ENCODE results near the gene PANX2. TPM values are rescaled to one million over a fixed set of nuclear protein-coding genes. Genes with fewer than 3 reads are reported as not detected.
A peak's percentile ranks its signal among the peaks of the same experiment; 100 is the strongest.

The PANX2 gene
- total and polyA plus RNA-seq, 9 donors = 0.27 to 5.6 (median 2.3) TPM

GRCh38 chr22:50182176-50183081 lies 11.9 kb downstream of the PANX2 start:
- 85 to 87% (median 87%) methylated on average over 28 to 31 of the region's 31 CpGs for WGBS, 3 donors
- H3K4me3 ChIP-seq = no peak overlapping the region
- H3K27ac ChIP-seq = no peak overlapping the region
- H3K9me3 ChIP-seq = no peaks in the 10 kb centered on the region
- peak; percentile 12 to 47 (median 43) for DNase-seq
- no peaks in the 10 kb centered on the region for H3K36me3 ChIP-seq
- no peaks in the 10 kb centered on the region for H3K27me3 ChIP-seq
- intact Hi-C loops (cut with DNase I) = no loop called here
- H3K4me1 ChIP-seq (ENCODE audit: insufficient read depth) = peaks cover 9% of the 10 kb centered on the region
- TF ChIP-seq, protein P1, sequence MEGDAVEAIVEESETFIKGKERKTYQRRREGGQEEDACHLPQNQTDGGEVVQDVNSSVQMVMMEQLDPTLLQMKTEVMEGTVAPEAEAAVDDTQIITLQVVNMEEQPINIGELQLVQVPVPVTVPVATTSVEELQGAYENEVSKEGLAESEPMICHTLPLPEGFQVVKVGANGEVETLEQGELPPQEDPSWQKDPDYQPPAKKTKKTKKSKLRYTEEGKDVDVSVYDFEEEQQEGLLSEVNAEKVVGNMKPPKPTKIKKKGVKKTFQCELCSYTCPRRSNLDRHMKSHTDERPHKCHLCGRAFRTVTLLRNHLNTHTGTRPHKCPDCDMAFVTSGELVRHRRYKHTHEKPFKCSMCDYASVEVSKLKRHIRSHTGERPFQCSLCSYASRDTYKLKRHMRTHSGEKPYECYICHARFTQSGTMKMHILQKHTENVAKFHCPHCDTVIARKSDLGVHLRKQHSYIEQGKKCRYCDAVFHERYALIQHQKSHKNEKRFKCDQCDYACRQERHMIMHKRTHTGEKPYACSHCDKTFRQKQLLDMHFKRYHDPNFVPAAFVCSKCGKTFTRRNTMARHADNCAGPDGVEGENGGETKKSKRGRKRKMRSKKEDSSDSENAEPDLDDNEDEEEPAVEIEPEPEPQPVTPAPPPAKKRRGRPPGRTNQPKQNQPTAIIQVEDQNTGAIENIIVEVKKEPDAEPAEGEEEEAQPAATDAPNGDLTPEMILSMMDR (IDR thresholded peaks at IDR 0.05) = no peak
- no peak for TF ChIP-seq EP300 (IDR thresholded peaks at IDR 0.05)
- no peak for TF ChIP-seq POLR2A (IDR thresholded peaks at IDR 0.05)

DNA sequence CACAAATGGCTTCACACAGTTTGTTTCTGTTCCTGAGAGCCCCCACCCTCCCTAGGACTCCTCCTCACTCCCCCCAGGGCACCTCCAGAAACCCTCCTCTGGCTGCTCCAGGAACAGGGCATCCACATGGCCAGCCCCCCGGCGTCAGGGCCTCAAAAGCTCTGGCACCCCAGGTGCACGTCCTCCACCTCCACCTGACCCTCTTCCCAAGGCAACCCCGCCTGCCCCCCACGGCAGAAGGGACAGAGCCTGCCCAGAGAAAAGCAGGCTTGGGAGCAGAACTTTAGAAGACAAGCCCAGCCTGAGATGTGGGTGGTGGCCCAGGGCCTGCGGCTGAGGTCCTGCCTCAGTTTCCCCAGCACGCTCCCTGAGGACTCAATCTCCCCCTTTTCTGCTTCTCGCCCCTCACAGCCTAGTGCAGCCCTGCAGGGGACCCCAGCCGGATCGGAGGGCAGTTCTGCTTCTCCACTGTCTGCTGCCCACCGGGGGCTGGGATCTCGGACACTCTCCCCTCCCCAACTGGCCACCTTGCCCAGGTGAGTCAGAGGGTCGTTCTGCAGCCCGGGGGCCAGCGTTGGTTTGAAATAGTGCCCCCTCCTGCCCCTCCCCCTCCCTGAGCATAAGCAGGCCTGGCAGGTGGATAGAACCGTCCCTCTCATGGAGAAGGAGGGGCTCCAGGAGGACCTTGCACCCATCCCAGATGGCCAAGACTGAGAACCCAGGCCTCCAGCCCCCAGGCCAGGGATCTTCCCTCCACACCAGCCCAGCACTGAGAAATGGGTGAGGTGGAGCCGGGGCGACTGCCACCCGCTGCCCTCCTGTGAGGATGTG lies 12.8 kb downstream of the PANX2 start:
- H3K4me1 ChIP-seq (ENCODE audit: insufficient read depth) = peaks cover 9% of the 10 kb centered on the region
- no peaks in the 10 kb centered on the region for H3K9me3 ChIP-seq
- intact Hi-C loops (cut with DNase I) = no loop called here
- peak overlapping the region in 1 of 2 donors; percentile 0 for H3K27ac ChIP-seq
- no peak for TF ChIP-seq POLR2A (IDR thresholded peaks at IDR 0.05)
- TF ChIP-seq, protein P1 (IDR thresholded peaks at IDR 0.05) = no peak
- no peak for TF ChIP-seq EP300 (IDR thresholded peaks at IDR 0.05)
- H3K4me3 ChIP-seq = no peak overlapping the region
- DNase-seq = peak in 4 of 5 donors; percentile 21 to 49 (median 44)
- no peaks in the 10 kb centered on the region for H3K36me3 ChIP-seq
- WGBS, 3 donors = 81 to 84% (median 82%) methylated on average over 19 of the region's 19 CpGs
- H3K27me3 ChIP-seq = no peaks in the 10 kb centered on the region

- Histone ChIP-seq H3K4me3 (peak overlapping the region; percentile 64), H3K4me1 (ENCODE audit: insufficient read depth) (peaks cover 9% of the 10 kb centered on the region), H3K27ac (peak overlapping the region in 1 of 2 donors; percentile 0), H3K27me3 (no peaks in the 10 kb centered on the region), H3K9me3 (no peaks in the 10 kb centered on the region), H3K36me3 (no peaks in the 10 kb centered on the region)
- intact Hi-C loops (cut with DNase I) = no loop called here
- TF ChIP-seq EP300 (IDR thresholded peaks at IDR 0.05) = no peak
- no peak for TF ChIP-seq POLR2A (IDR thresholded peaks at IDR 0.05)
- DNase-seq = peak; percentile 79 to 88 (median 84)
- 18 to 20% (median 19%) methylated on average over 13 to 32 of the region's 32 CpGs for WGBS, 3 donors
Observed at GRCh38 chr22:50184004-50184901, 13.7 kb downstream of the PANX2 start.

- peak overlapping the region in 1 of 2 donors; percentile 25 for H3K27ac ChIP-seq
- peak overlapping the region; percentile 64 for H3K4me3 ChIP-seq
- TF ChIP-seq, protein P1 (IDR thresholded peaks at IDR 0.05) = no peak
- no peak for TF ChIP-seq EP300 (IDR thresholded peaks at IDR 0.05)
- peak in 1 of 5 donors; percentile 63 for DNase-seq
- no peaks in the 10 kb centered on the region for H3K36me3 ChIP-seq
- intact Hi-C loops (cut with DNase I) = no loop called here
- no peaks in the 10 kb centered on the region for H3K27me3 ChIP-seq
- WGBS, 3 donors = 1 to 4% (median 4%) methylated on average over 36 to 63 of the region's 63 CpGs
- no peaks in the 10 kb centered on the region for H3K9me3 ChIP-seq
- peaks cover 10% of the 10 kb centered on the region for H3K4me1 ChIP-seq (ENCODE audit: insufficient read depth)
Observed at GRCh38 chr22:50184902-50185374, 14.4 kb downstream of the PANX2 start.
